Measurements from ENCODE around the gene RAB7A.
"Not testable (repeated sequence)": the region's sequence is repeated elsewhere in the genome, so short reads cannot be mapped to it uniquely, and the experiment has no call there.

The RAB7A gene

DNA sequence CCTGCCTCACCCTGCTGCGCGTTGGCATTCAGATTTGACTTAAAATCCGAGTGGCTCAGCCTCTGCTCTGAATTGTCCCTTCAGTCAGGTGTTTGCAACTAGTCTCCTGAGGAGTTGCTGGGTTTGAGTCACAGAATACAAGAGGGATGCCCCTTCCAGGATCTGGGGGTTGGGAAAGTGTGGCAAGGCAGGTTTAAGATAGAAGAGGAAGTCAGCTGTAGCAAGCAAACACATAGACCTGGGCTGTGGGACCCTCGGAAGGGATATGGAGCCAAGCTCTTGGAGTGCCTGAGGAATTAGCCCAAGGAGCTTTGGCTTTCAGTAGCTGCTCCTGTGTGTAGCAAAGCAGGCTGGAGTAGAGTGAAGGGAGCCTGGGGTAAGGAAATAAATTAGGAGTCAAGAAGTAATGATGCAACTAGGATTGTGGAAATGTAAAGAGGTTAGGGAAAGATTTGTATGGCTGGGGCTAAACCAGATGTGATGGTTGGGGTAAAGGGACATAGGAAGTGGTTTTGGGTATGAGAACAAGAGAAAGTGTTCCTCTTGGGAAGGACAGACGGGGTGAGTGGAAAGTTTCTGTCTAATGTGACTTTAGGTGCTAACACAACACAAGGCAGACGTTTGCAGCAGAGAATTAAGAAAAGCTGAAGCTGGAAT is 41.2 kb downstream of the RAB7A start:
- H3K4me2 ChIP-seq (ENCODE audit: insufficient read depth, low read length, poor library complexity, severe bottlenecking) = no peak overlapping the region
- H3K4ac ChIP-seq (ENCODE audit: low read length) = no peak overlapping the region
- H4K8ac ChIP-seq (ENCODE audit: low read depth, low read length) = no peak overlapping the region
- peaks cover 0 to 13% of the 10 kb centered on the region in 2 donors for H3K9me3 ChIP-seq (replicated peaks in 1 of 2; ENCODE audit: control insufficient read depth in 2 of 2, insufficient read depth in 1 of 2, low read depth in 1 of 2, low read length in 2 of 2)
- no peak overlapping the region for H3K9ac ChIP-seq (ENCODE audit: low read depth, low read length, poor library complexity)
- H3K4me3 ChIP-seq (ENCODE audit: low read length in 2 of 2) = no peak overlapping the region
- no peak overlapping the region for H2AFZ ChIP-seq (ENCODE audit: low read length)
- H2AK5ac ChIP-seq (ENCODE audit: low read depth, low read length) = no peak overlapping the region
- DNase-seq (ENCODE audit: low spot score) = no peak
- H3K79me1 ChIP-seq (ENCODE audit: low read depth, low read length) = peaks cover 1% of the 10 kb centered on the region
- no peaks in the 10 kb centered on the region for H3K27me3 ChIP-seq (ENCODE audit: control insufficient read depth in 3 of 3, insufficient read depth in 3 of 3, low read depth in 1 of 3, low read length in 3 of 3)
- H2BK15ac ChIP-seq (ENCODE audit: low read length) = no peak overlapping the region
- H3K18ac ChIP-seq (ENCODE audit: low read length) = no peak overlapping the region
- H3K14ac ChIP-seq (ENCODE audit: low read length) = no peak overlapping the region
- no peak overlapping the region for H3K23ac ChIP-seq (ENCODE audit: low read depth, low read length, poor library complexity)
- WGBS, 2 donors (ENCODE audit: extremely low coverage in 2 of 2, insufficient read length in 2 of 2, insufficient replicate concordance in 1 of 2) = no CpG with 5 or more reads among the region's 6 CpGs
- H3K27ac ChIP-seq (replicated peaks; ENCODE audit: low read length) = peak overlapping the region; percentile 19
- peaks cover 0 to 4% of the 10 kb centered on the region in 2 donors for H3K4me1 ChIP-seq (ENCODE audit: control insufficient read depth in 2 of 2, insufficient read depth in 1 of 2, low read depth in 1 of 2, low read length in 2 of 2)
- no peak overlapping the region for H2BK12ac ChIP-seq (ENCODE audit: low read length)
- H2BK120ac ChIP-seq (ENCODE audit: low read depth, low read length) = no peak overlapping the region
- H2BK5ac ChIP-seq (ENCODE audit: low read length) = no peak overlapping the region
- H4K91ac ChIP-seq (ENCODE audit: low read depth, low read length, poor library complexity) = no peak overlapping the region
- H3K36me3 ChIP-seq (replicated peaks in 1 of 2; ENCODE audit: control insufficient read depth in 2 of 2, insufficient read depth in 2 of 2, low read length in 2 of 2) = peaks cover 2 to 34% of the 10 kb centered on the region in 2 donors

DNA sequence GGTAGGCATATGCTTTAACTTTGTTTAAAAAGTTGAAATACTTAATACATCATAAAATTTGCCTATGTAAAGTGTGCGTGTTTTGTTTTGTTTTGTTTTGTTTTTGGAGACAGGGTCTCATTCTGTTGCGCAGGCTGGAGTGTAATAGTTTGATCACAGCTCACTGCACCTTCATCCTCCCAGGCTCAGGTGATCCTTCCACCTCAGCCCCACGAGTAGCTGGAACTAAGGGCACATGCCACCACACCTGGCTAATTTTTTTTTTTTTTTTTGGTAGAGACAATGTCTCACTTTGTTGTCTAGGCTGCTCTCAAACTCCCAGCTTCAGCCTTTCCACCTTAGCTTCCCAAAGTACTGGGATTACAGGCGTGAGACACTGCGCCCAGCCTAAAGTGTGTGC is 42.5 kb downstream of the RAB7A start:
- Histone ChIP-seq H3K36me3 (replicated peaks in 1 of 2; ENCODE audit: control insufficient read depth in 2 of 2, insufficient read depth in 2 of 2, low read length in 2 of 2) (peaks cover 2 to 30% of the 10 kb centered on the region in 2 donors), H3K4me1 (ENCODE audit: control insufficient read depth in 2 of 2, insufficient read depth in 1 of 2, low read depth in 1 of 2, low read length in 2 of 2) (peaks cover 0 to 4% of the 10 kb centered on the region in 2 donors), H4K91ac (ENCODE audit: low read depth, low read length, poor library complexity) (no peak overlapping the region), H2BK12ac (ENCODE audit: low read length) (no peak overlapping the region), H3K4me3 (ENCODE audit: low read length in 2 of 2) (no peak overlapping the region), H3K27ac (replicated peaks; ENCODE audit: low read length) (no peak overlapping the region), H3K9ac (ENCODE audit: low read depth, low read length, poor library complexity) (no peak overlapping the region), H3K27me3 (ENCODE audit: control insufficient read depth in 3 of 3, insufficient read depth in 3 of 3, low read depth in 1 of 3, low read length in 3 of 3) (no peaks in the 10 kb centered on the region), H4K8ac (ENCODE audit: low read depth, low read length) (no peak overlapping the region), H3K14ac (ENCODE audit: low read length) (no peak overlapping the region), H2BK15ac (ENCODE audit: low read length) (no peak overlapping the region), H3K4ac (ENCODE audit: low read length) (no peak overlapping the region), H2AFZ (ENCODE audit: low read length) (no peak overlapping the region), H3K9me3 (replicated peaks in 1 of 2; ENCODE audit: control insufficient read depth in 2 of 2, insufficient read depth in 1 of 2, low read depth in 1 of 2, low read length in 2 of 2) (peaks cover 0 to 17% of the 10 kb centered on the region in 2 donors), H3K4me2 (ENCODE audit: insufficient read depth, low read length, poor library complexity, severe bottlenecking) (no peak overlapping the region), H2BK120ac (ENCODE audit: low read depth, low read length) (no peak overlapping the region), H2AK5ac (ENCODE audit: low read depth, low read length) (no peak overlapping the region), H3K79me1 (ENCODE audit: low read depth, low read length) (peaks cover 3% of the 10 kb centered on the region), H3K23ac (ENCODE audit: low read depth, low read length, poor library complexity) (no peak overlapping the region), H2BK5ac (ENCODE audit: low read length) (no peak overlapping the region), H3K18ac (ENCODE audit: low read length) (no peak overlapping the region)
- WGBS, 2 donors (ENCODE audit: extremely low coverage in 2 of 2, insufficient read length in 2 of 2, insufficient replicate concordance in 1 of 2) = no CpG with 5 or more reads among the region's 5 CpGs
- no peak for DNase-seq (ENCODE audit: low spot score)

DNA sequence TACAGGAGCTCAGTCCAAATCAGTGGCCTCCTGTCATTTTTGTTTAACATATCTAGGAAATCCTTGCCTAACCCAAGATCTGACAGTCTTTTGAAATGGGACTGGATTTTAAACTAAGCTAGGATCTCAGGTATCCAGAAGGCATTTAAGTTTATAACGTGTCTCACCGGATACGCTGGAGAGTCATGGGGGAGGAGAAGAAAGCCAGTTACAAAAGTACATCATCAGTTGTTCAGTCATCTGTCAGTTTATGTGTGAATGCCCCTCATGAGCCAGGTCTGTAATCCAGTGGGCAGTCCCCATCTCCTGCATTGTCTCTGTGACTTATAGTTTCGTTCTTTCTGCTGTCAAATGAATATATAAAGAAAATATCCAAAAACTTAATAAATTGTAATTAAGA is 44.4 kb downstream of the RAB7A start:
- H3K9ac ChIP-seq (ENCODE audit: low read depth, low read length, poor library complexity) = no peak overlapping the region
- H2BK120ac ChIP-seq (ENCODE audit: low read depth, low read length) = no peak overlapping the region
- no peak overlapping the region for H4K8ac ChIP-seq (ENCODE audit: low read depth, low read length)
- H2AFZ ChIP-seq (ENCODE audit: low read length) = no peak overlapping the region
- peaks cover 0 to 4% of the 10 kb centered on the region in 2 donors for H3K4me1 ChIP-seq (ENCODE audit: control insufficient read depth in 2 of 2, insufficient read depth in 1 of 2, low read depth in 1 of 2, low read length in 2 of 2)
- no peak overlapping the region for H3K4ac ChIP-seq (ENCODE audit: low read length)
- no peak overlapping the region for H3K4me2 ChIP-seq (ENCODE audit: insufficient read depth, low read length, poor library complexity, severe bottlenecking)
- H3K27me3 ChIP-seq (ENCODE audit: control insufficient read depth in 3 of 3, insufficient read depth in 3 of 3, low read depth in 1 of 3, low read length in 3 of 3) = no peaks in the 10 kb centered on the region
- peaks cover 2 to 12% of the 10 kb centered on the region in 2 donors for H3K36me3 ChIP-seq (replicated peaks in 1 of 2; ENCODE audit: control insufficient read depth in 2 of 2, insufficient read depth in 2 of 2, low read length in 2 of 2)
- no peak overlapping the region for H3K4me3 ChIP-seq (ENCODE audit: low read length in 2 of 2)
- no peak overlapping the region for H3K18ac ChIP-seq (ENCODE audit: low read length)
- H3K14ac ChIP-seq (ENCODE audit: low read length) = no peak overlapping the region
- no peak overlapping the region for H3K27ac ChIP-seq (replicated peaks; ENCODE audit: low read length)
- no peak overlapping the region for H2AK5ac ChIP-seq (ENCODE audit: low read depth, low read length)
- no CpG with 5 or more reads among the region's 4 CpGs for WGBS, 2 donors (ENCODE audit: extremely low coverage in 2 of 2, insufficient read length in 2 of 2, insufficient replicate concordance in 1 of 2)
- H3K9me3 ChIP-seq (replicated peaks in 1 of 2; ENCODE audit: control insufficient read depth in 2 of 2, insufficient read depth in 1 of 2, low read depth in 1 of 2, low read length in 2 of 2) = peaks cover 0 to 14% of the 10 kb centered on the region in 2 donors
- H2BK12ac ChIP-seq (ENCODE audit: low read length) = no peak overlapping the region
- H2BK15ac ChIP-seq (ENCODE audit: low read length) = no peak overlapping the region
- H3K23ac ChIP-seq (ENCODE audit: low read depth, low read length, poor library complexity) = no peak overlapping the region
- peaks cover 8% of the 10 kb centered on the region for H3K79me1 ChIP-seq (ENCODE audit: low read depth, low read length)
- no peak for DNase-seq (ENCODE audit: low spot score)
- H2BK5ac ChIP-seq (ENCODE audit: low read length) = no peak overlapping the region
- no peak overlapping the region for H4K91ac ChIP-seq (ENCODE audit: low read depth, low read length, poor library complexity)

DNA sequence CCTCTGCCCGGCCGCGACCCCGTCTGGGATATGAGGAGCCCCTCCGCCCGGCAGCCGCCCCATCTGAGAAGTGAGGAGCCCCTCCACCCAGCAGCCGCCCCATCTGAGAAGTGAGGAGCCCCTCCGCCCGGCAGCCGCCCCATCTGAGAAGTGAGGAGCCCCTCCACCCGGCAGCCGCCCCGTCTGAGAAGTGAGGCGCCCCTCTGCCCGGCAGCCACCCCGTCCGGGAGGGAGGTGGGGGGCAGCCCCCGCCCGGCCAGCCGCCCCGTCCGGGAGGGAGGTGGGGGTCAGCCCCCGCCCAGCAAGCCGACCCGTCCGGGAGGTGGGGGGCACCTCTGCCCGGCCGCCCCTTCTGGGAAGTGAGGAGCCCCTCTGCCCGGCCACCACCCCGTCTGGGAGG is 47.2 kb downstream of the RAB7A start:
- no CpG with 5 or more reads among the region's 31 CpGs for WGBS, 2 donors (ENCODE audit: extremely low coverage in 2 of 2, insufficient read length in 2 of 2, insufficient replicate concordance in 1 of 2)
- not testable (repeated sequence) for H2BK5ac ChIP-seq (ENCODE audit: low read length); H3K18ac ChIP-seq (ENCODE audit: low read length); H2AFZ ChIP-seq (ENCODE audit: low read length); H2BK120ac ChIP-seq (ENCODE audit: low read depth, low read length); H3K4me3 ChIP-seq (ENCODE audit: low read length in 2 of 2); DNase-seq (ENCODE audit: low spot score); H4K91ac ChIP-seq (ENCODE audit: low read depth, low read length, poor library complexity); H3K14ac ChIP-seq (ENCODE audit: low read length); H3K4me2 ChIP-seq (ENCODE audit: insufficient read depth, low read length, poor library complexity, severe bottlenecking); H2AK5ac ChIP-seq (ENCODE audit: low read depth, low read length); H3K27ac ChIP-seq (replicated peaks; ENCODE audit: low read length); H4K8ac ChIP-seq (ENCODE audit: low read depth, low read length); H3K4me1 ChIP-seq (ENCODE audit: control insufficient read depth in 2 of 2, insufficient read depth in 1 of 2, low read depth in 1 of 2, low read length in 2 of 2); H3K79me1 ChIP-seq (ENCODE audit: low read depth, low read length); H3K27me3 ChIP-seq (ENCODE audit: control insufficient read depth in 3 of 3, insufficient read depth in 3 of 3, low read depth in 1 of 3, low read length in 3 of 3); H2BK15ac ChIP-seq (ENCODE audit: low read length); H3K23ac ChIP-seq (ENCODE audit: low read depth, low read length, poor library complexity); H3K4ac ChIP-seq (ENCODE audit: low read length); H3K9ac ChIP-seq (ENCODE audit: low read depth, low read length, poor library complexity); H2BK12ac ChIP-seq (ENCODE audit: low read length)
- H3K9me3 ChIP-seq (replicated peaks in 1 of 2; ENCODE audit: control insufficient read depth in 2 of 2, insufficient read depth in 1 of 2, low read depth in 1 of 2, low read length in 2 of 2) = peaks cover 0 to 14% of the 10 kb centered on the region in 2 donors
- H3K36me3 ChIP-seq (replicated peaks in 1 of 2; ENCODE audit: control insufficient read depth in 2 of 2, insufficient read depth in 2 of 2, low read length in 2 of 2) = peaks cover 0 to 18% of the 10 kb centered on the region in 2 donors
